H7 (cell line): ENCODE data around the gene RGS9. TPM values are rescaled to one million over a fixed set of nuclear protein-coding genes. Genes with fewer than 3 reads are reported as not detected.
A peak's percentile ranks its signal among the peaks of the same experiment; 100 is the strongest.

Source experiments
- DNase-seq: peaks from one replicate; pipeline ENCODE4 v3.0.0; 2012
- H3K27me3 ChIP-seq: 2 replicates; pipeline ENCODE4 v1.6.0; 2011; ENCODE audit warnings: mild to moderate bottlenecking, low read length; ENCODE audit not compliant: control insufficient read depth, insufficient read depth
- H3K36me3 ChIP-seq: replicated peaks from 2 replicates; pipeline ENCODE4 v1.5.1; 2011; ENCODE audit warnings: low read length; ENCODE audit not compliant: control insufficient read depth, insufficient read depth
- H3K4me3 ChIP-seq: 2 replicates; pipeline ENCODE4 v1.5.1; 2011; ENCODE audit warnings: low read depth, mild to moderate bottlenecking, control low read depth, low read length, moderate library complexity; ENCODE audit not compliant: insufficient read depth
- total RNA-seq: library from RNA; depleted of rRNA; stranded (reverse); fragments of >200 nt; shearing (Covaris generic); gene quantifications from 2 replicates; pipeline ENCODE4 v1.2.3, GENCODE V29; 2014

Gene RGS9
- total RNA-seq, 1 experiment from 2014 or later, result 5.1 TPM

- Histone ChIP-seq H3K4me3 (no peak overlapping the region), H3K36me3 (no peaks in the 10 kb centered on the region), H3K27me3 (no peaks in the 10 kb centered on the region)
- DNase-seq, result no peak
Observed at GRCh38 chr17:65219707-65220106, 82.5 kb downstream of the RGS9 start.

GRCh38 chr17:65220732-65221131 is 83.6 kb downstream of the RGS9 start:
- no peak for DNase-seq
- no peaks in the 10 kb centered on the region for H3K36me3 ChIP-seq
- H3K27me3 ChIP-seq, result no peaks in the 10 kb centered on the region
- H3K4me3 ChIP-seq, result no peak overlapping the region

GRCh38 chr17:65222214-65222738 is 85.1 kb downstream of the RGS9 start:
- Histone ChIP-seq H3K27me3 (no peaks in the 10 kb centered on the region), H3K36me3 (no peaks in the 10 kb centered on the region), H3K4me3 (no peak overlapping the region)
- no peak for DNase-seq

GRCh38 chr17:65225061-65225460 is 87.9 kb downstream of the RGS9 start:
- H3K4me3 ChIP-seq, result no peak overlapping the region
- no peaks in the 10 kb centered on the region for H3K27me3 ChIP-seq
- DNase-seq, result no peak
- no peaks in the 10 kb centered on the region for H3K36me3 ChIP-seq

GRCh38 chr17:65226227-65226626 is 89.1 kb downstream of the RGS9 start:
- H3K4me3 ChIP-seq, result no peak overlapping the region
- H3K27me3 ChIP-seq, result no peaks in the 10 kb centered on the region
- H3K36me3 ChIP-seq, result no peaks in the 10 kb centered on the region
- DNase-seq, result no peak

- no peak overlapping the region for H3K4me3 ChIP-seq
- no peak for DNase-seq
- no peaks in the 10 kb centered on the region for H3K27me3 ChIP-seq
Observed at GRCh38 chr17:65227637-65228036, 90.5 kb downstream of the RGS9 start.

GRCh38 chr17:65228287-65228686 is 91.1 kb downstream of the RGS9 start:
- H3K36me3 ChIP-seq, result no peaks in the 10 kb centered on the region
- no peaks in the 10 kb centered on the region for H3K27me3 ChIP-seq
- H3K4me3 ChIP-seq, result no peak overlapping the region
- DNase-seq, result no peak

More at GRCh38 chr17:65227637-65228036, 90.5 kb downstream of the RGS9 start:
- no peaks in the 10 kb centered on the region for H3K36me3 ChIP-seq

- H3K36me3 ChIP-seq, result no peaks in the 10 kb centered on the region
- DNase-seq, result no peak
- no peaks in the 10 kb centered on the region for H3K27me3 ChIP-seq
- H3K4me3 ChIP-seq, result no peak overlapping the region
Observed at GRCh38 chr17:65228734-65229620, 91.8 kb downstream of the RGS9 start.

DNA sequence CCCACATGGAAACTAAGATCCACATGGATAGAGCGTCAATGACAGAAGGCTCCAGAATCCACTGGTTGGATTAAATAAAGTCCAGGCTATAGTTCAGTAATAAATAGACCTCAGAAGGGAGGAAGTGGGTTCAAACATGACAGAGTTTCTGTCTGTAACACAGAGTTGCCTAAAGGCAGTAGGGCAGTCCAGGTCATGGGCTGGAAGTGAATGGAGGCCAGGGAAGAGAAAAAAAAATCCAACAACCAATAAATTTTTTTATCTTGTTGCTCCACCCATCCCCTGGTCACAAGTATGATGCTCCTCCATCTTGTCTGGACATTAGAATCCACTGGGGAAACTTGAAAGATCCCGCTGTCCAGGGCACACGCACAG is 92.4 kb downstream of the RGS9 start:
- Histone ChIP-seq H3K4me3 (no peak overlapping the region), H3K36me3 (no peaks in the 10 kb centered on the region), H3K27me3 (no peaks in the 10 kb centered on the region)
- no peak for DNase-seq

- H3K27me3 ChIP-seq, result no peaks in the 10 kb centered on the region
- no peak overlapping the region for H3K4me3 ChIP-seq
- no peaks in the 10 kb centered on the region for H3K36me3 ChIP-seq
- no peak for DNase-seq
Observed at GRCh38 chr17:65230040-65230439, 92.9 kb downstream of the RGS9 start.

DNA sequence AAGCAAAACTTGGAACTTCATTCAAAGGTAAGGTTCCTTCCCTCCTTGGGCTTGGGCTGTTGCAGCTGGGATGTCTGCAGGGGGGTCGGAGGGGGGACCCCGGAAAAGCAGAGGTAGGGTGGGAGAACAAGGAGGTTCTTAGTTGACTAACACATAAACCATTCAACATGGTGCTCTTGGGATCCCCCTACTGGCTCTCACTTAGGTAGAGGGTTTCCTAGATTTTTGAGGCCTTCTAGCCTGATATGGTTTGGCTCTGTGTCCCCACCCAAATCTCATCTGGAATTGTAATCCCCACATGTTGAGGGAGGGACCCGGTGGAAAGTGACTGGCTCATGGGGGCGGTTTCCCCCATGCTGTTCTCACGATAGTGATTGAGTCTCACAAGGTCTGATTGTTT is 93.9 kb downstream of the RGS9 start:
- DNase-seq, result no peak

GRCh38 chr17:65231662-65232335 is 94.6 kb downstream of the RGS9 start:
- DNase-seq, result peak; percentile 85
- Histone ChIP-seq H3K4me3 (no peak overlapping the region), H3K27me3 (no peaks in the 10 kb centered on the region), H3K36me3 (no peaks in the 10 kb centered on the region)

More for the DNA sequence above, 93.9 kb downstream of the RGS9 start:
- Histone ChIP-seq H3K27me3 (no peaks in the 10 kb centered on the region), H3K36me3 (no peaks in the 10 kb centered on the region), H3K4me3 (no peak overlapping the region)

- DNase-seq, result no peak
- Histone ChIP-seq H3K36me3 (no peaks in the 10 kb centered on the region), H3K27me3 (no peaks in the 10 kb centered on the region), H3K4me3 (no peak overlapping the region)
Observed at GRCh38 chr17:65235284-65235683, 98.1 kb downstream of the RGS9 start.

DNA sequence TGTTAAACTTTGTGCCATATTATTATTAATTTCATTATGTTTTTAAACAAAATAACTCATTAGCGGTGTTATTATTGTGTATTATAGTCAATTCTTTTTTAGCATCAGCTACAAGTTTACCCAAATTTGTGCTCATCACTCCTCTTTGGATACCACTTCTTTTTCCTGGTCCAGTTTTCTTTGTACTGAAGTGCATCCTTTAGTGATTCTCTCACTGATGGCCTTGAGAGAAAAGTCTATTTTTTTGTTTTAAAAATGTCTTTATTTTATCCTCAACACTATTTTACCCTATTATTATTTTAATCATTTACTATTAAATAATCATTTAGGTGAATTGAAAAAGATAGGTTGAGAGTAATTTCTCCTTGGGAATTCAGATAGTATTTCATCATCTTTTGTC is 99.2 kb downstream of the RGS9 start:
- no peak for DNase-seq
- Histone ChIP-seq H3K36me3 (no peaks in the 10 kb centered on the region), H3K27me3 (no peaks in the 10 kb centered on the region), H3K4me3 (no peak overlapping the region)
